Endothelial cell of umbilical vein (primary cell): ENCODE measurements around the gene XYLB.

Experiments used
- CTCF ChIP-seq, 2 donors: IDR thresholded peaks; 1 replicate in 1 of 2; 2 replicates in 1 of 2; pipeline ENCODE4 v1.5.1; 2011; ENCODE audit warnings: low read length in 2 of 2, mild to moderate bottlenecking in 2 of 2, moderate library complexity in 2 of 2, control low read depth in 1 of 2, inconsistent platforms in 1 of 2, low read depth in 1 of 2; ENCODE audit not compliant: insufficient read depth in 1 of 2; ENCODE audit errors: extremely low read depth in 1 of 2
- EZH2 ChIP-seq: IDR thresholded peaks from 2 replicates; pipeline ENCODE4 v1.6.1; 2012; ENCODE audit warnings: borderline replicate concordance, low read depth, mild to moderate bottlenecking, moderate library complexity, low read length, inconsistent platforms; ENCODE audit not compliant: severe bottlenecking
- FOS ChIP-seq: IDR thresholded peaks from 2 replicates; pipeline ENCODE4 v1.6.1; 2011; ENCODE audit warnings: mild to moderate bottlenecking, low read length, moderate library complexity, borderline replicate concordance; ENCODE audit not compliant: insufficient read depth
- GATA2 ChIP-seq: IDR thresholded peaks from 2 replicates; pipeline ENCODE4 v1.7.0; 2011; ENCODE audit warnings: low read depth, mild to moderate bottlenecking, moderate library complexity, mixed read lengths, low read length; ENCODE audit not compliant: insufficient read length, insufficient read depth
- JUN ChIP-seq: IDR thresholded peaks from 2 replicates; pipeline ENCODE4 v1.6.1; 2011; ENCODE audit warnings: borderline replicate concordance, low read depth; ENCODE audit not compliant: insufficient read length, insufficient read depth
- MYC ChIP-seq: IDR thresholded peaks from one replicate; pipeline ENCODE4 v1.6.1; 2011; ENCODE audit warnings: mild to moderate bottlenecking, low read depth, low read length
- POLR2A ChIP-seq: IDR thresholded peaks from 2 replicates; pipeline ENCODE4 v1.6.1; 2012; ENCODE audit warnings: low read depth, mild to moderate bottlenecking, control low read depth, low read length
- POLR2AphosphoS5 ChIP-seq: IDR thresholded peaks from 2 replicates; pipeline ENCODE4 v1.6.1; 2012; ENCODE audit warnings: low read depth, mild to moderate bottlenecking, control low read depth, low read length, moderate library complexity; ENCODE audit not compliant: insufficient read depth
- TF ChIP-seq, protein P1 (sequence below): IDR thresholded peaks from 2 replicates; pipeline ENCODE4 v1.6.1; 2011; ENCODE audit not compliant: insufficient read depth, insufficient read length

GRCh38 chr3:38318766-38319671 is 27.6 kb upstream of the XYLB start:
- TF ChIP-seq CTCF (IDR thresholded peaks at IDR 0.05; ENCODE audit: extremely low read depth in 1 of 2, insufficient read depth in 1 of 2, low read depth in 1 of 2, low read length in 2 of 2) (no peak), POLR2A (no peak), POLR2AphosphoS5 (no peak), MYC (no peak), GATA2 (no peak), EZH2 (no peak), FOS (no peak), JUN (no peak)
- TF ChIP-seq, protein P1, sequence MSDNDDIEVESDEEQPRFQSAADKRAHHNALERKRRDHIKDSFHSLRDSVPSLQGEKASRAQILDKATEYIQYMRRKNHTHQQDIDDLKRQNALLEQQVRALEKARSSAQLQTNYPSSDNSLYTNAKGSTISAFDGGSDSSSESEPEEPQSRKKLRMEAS = no peak
